ENCODE measurements around the gene FAM25G.
"Not testable (repeated sequence)": the region's sequence is repeated elsewhere in the genome, so short reads cannot be mapped to it uniquely, and the experiment has no call there.

FAM25G gene

DNA sequence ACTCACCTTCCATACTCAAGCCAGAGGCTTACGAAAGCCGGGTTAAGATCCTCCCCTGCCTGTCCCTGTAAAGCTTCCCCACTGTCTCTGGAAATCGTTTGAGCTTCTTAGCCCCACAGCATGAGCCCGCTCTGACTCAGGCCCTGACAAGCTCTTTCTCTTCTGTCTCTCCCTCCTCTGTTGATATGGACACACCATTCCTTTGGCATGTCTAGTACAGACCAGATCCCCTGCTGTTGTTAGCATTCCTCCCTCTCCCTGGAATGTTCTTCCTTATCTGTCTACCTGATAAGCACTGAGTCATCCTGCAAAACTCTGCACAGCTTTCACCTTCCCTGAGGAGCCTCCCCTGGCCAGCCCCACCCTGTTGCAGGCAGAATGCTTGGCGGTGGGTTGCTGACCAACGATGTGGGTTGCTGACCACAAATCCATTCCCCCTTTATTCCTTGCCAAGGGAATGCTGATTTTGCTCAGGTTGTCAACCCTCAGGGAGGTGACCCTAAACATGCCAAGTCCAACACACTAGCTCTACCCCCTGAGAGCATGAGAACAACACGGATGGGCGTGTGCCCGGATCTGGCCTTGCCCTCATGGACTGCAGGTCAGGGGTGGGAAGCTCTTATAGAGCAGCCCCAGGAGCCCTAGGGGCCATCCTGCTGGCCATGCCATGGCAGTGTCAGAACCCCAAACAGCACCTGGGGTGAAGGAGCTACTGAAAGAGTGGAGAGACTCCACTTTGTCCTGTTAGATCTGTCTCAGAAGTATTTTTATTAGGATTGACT is 28.7 kb downstream of the FAM25G start:
- DNase-seq: not testable (repeated sequence)

DNA sequence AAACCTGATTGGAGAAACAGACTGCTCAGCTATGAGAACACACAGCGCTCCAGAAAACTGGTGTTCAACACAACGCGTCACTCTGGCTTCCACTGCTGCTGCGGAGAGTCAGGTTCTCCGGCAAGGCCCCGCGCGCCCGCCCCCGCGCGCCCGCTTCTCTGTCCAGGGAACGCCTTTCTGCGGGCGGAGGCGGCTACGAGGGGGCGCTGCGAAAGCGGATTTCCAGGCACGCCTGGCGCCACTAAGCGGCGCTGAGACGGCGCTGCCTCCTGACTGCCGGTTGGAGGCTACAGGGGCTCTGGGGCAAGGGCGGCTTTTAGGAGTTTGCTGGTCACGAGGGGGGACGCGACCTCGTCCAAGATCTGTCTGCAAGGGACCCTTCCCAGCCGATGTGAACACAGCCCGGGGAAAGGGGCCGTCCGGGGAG is 30.2 kb downstream of the FAM25G start:
- DNase-seq: peak; percentile 15 to 25

GRCh38 chr10:47458466-47459154 is 32.9 kb downstream of the FAM25G start:
- DNase-seq: no peak

- DNase-seq: no peak
Observed at GRCh38 chr10:47457826-47458225, 33.7 kb downstream of the FAM25G start.

GRCh38 chr10:47457528-47457820 is 34.0 kb downstream of the FAM25G start:
- DNase-seq: no peak

GRCh38 chr10:47456794-47457527 is 34.5 kb downstream of the FAM25G start:
- DNase-seq: no peak

DNA sequence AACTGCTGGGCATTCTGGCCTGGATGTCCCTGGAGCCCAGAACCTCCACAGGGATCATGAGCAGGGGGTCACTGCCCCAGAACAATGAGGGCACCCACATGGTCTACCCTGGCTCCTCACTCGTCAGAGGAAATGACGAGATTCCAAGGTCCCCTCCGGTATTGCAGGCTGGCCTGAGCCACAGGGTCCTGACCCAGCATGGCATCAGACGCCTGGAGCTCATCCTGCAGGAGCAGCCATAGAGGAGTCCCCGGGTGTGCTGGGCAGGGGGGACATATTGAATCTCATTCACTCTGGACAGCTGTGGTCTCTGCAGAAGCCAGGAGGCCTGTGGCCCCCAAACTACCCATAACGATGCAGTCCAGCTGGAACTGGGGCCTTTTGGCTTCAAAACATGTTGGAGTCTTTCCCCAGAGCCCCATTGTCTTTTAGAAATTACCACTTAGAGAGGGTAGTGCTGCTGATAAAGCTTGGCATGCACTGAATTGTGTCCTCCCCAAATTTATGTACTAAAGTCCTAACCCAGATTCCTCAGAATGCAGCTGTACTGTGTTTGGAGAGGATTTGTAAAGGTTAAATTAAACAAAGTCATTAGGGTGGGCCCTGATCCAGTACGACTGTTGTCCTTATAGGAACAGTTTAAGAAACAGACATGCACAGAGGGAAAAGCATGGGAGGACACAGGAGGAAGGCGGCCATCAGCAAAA is 35.3 kb downstream of the FAM25G start:
- DNase-seq: no peak

- DNase-seq: not testable (repeated sequence)
Observed at GRCh38 chr10:47455350-47456078, 36.0 kb downstream of the FAM25G start.

DNA sequence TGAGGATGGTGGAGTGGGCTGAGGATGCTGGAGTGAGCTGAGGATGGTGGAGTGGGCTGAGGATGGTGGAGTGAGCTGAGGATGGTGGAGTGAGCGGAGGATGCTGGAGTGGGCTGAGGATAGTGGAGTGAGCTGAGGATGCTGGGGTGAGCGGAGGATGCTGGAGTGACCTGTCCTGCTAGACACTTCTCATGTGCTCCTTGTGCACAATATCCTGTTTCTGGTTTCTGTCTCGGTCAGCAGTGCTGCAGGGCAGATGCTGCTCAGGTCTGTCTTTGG is 36.8 kb downstream of the FAM25G start:
- no peak for DNase-seq

DNA sequence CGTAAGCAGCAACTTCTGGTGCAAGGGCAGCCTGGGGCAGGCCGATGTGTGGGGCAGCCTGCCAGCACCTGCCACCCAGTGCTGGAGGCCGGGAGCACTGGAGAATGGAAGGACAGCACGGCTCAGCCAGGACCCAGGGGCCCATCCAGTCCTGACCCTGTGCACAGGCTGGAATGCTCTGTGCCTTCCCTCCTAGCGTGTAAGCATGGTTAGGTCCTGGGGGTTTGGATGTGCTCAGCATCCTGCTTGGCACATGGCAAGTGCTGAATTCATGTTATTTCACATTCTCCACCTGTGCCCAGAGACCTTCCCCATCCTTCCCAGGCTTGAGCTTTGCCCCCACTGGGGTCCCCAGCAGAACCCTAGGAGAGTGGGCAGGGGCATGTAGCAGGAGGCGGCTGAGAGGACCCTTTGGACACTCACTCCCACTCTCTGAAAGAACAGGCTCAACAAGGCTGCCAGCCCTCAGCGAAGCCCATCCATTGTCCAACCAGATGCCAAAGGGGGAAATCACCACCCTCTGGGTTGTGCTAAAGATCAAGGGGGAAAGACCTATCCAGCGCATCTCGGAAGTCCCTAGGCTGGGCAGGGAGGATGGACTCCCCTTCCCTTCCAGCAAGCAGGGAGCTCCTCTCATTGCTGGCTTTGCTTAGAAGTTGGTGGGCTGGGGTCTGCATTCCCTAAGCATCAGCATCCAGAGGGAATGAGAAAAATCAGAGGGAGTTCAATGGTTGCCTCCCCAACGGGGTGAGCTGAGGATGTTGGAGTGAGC is 37.3 kb downstream of the FAM25G start:
- no peak for DNase-seq

DNA sequence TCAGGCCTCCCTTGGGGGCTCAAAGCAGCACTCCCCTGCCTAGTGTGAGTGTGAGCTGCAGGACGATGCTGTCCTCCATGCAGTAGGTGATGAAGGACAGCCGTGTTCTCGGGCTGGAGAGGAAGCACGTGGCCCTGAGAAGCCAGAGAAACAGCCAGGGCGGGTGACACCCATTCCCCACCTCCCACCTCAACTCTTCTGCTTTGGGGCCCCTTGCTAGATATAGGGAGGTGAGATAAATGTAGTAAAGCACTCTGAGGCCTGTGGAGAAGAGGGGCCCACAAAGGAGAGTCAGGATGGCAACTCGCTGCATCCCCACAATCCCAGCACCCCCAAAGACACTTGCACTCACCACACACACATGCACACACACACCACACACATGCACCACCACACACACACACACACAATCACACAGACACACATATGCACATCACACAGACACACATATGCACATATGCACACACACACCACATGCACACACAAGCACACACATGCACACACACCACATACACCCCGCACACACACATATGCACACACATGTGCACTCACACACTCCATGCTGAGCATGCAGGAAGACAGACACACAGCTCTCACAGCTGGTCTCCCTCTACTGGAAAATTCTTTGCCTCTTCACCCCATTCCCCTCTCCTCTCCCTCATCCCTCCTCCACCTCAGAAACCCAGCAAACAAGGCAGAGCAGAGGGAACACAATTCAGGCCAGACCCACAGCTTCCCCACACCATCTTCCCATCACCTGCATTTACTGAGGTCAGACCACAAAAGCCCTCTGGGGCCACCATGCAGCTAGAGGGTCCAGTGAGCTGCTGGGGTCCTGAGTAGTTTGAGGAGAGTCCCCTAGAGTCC is 38.1 kb downstream of the FAM25G start:
- no peak for DNase-seq

DNA sequence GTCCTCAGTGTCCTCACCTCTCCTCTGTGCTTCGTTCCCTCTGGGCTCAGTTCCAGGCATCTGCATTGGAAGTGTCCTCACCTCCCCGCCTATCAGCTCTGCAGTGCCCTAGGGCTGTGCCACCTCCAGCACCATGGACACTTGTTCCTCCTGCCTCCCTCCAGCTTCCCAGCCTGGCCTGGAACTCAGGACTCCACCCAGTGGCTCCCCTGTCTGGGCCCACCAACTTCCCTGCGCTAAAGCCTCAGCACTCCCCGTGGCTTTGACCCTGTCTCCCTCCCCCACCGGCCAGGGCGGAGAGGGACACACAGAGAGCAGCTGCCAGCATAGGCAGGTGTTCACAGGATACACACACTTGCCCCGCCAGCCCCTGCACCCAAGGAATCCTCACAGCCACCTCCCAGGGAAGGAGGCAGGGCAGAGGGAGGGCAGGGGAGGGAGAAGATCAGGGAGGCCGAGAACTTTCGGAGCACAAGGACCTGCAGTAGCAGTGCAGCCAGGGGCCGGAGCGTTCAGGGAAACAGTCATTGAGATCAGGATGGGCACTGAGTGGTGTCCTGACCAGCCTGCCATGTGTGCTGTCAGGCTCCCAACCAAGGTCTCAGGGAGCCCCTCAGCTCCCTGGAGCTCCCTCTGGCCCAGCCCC is 38.9 kb downstream of the FAM25G start:
- no peak for DNase-seq

GRCh38 chr10:47451998-47452494 is 39.5 kb downstream of the FAM25G start:
- DNase-seq: no peak

DNA sequence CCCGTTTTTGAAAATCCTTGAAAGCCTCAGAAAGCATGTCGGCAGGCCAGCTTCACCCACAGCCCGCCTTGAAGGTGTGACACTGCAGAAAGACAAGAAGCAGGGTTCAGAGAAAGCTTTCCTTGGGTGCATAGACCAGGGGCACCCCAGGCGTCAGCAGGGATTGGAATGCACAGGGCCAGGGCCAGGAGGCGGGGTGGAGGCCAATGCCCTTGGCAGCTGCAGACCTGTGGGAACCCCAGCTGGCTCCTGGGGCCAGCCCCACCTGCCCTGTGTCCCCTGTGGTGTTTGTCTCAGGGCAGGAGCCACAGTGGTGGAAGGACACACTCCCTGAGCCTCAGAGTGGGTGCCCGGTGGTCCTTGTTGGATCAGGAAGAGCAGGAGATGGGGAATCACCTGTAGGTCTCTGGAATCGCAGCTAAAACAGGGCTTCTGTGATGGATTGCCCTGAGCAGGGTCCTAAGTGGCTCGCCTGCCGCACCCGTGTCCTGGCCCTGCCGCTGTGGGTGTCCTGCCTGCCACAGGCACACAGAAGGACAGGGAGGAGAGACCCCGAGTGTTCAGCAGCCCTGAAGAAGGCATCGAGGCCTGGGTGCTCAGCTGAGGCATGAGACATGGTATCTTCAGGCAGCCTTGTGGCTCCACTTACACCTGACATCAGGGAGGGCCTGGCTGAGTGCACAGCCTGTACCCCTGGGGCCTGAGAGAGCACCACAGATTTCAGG is 40.1 kb downstream of the FAM25G start:
- DNase-seq: no peak

GRCh38 chr10:47450442-47450841 is 41.1 kb downstream of the FAM25G start:
- no peak for DNase-seq

GRCh38 chr10:47449979-47450378 is 41.5 kb downstream of the FAM25G start:
- no peak for DNase-seq

DNA sequence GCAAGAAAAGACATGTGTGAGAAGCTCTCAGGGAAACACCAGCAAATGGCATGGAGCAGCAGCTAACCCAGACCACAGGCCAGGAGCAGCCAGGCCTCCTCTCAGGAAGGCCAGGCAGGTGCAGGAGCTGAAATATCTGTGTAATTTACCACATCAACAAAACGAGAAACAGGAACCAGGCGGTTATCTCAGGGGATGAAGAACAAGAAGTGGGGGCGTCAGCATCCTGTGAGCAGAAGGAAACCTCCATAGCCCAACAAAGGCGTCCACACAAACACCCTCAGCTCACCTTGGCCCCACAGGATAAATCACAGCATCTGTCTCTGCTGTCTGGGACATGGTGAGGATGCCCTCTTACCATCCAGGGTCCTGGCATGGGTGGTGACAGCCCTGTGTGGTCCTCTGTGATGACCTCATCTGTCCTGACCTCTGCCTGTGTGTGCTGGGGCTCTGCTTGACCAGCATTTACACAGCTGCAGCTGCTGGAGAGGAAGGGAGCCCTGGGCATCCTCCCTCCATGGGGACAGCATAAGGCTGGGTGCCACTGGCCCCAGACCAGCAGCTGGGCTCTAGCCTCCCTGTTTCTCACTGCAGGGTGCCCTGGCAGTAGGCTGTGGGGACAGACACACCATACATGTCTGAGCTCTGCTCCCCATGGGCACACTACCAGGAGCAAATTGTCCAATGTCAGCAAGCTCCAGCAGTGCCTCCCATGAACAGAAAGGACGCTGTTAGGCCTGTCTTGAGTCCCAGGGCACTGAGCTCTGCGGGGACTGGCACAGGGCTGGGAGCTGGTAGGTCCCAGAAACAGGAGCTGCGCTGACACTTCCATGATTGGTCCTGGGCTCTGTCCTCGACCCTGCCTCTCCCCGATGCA is 42.2 kb downstream of the FAM25G start:
- DNase-seq: no peak

- DNase-seq: no peak
Observed at GRCh38 chr10:47447705-47448104, 43.8 kb downstream of the FAM25G start.

DNA sequence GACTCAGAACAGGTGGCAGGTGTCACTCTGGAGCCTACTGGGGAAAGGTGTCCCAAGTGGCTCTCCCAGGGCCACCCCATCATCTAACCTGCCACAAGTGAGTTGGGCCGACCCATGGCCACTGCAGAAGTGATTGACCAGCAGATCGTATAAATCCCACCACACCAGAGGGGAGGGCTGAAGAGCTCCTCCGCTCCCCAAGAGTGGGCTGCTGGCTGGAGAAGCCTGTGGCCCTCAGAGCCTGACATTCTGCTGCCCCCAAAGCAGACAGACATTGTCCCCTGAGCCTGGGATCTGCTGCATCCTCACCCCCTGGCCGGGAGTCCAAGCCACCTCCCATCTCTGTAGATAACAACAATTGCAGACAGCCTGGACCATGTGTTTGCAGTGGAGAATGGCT is 44.3 kb downstream of the FAM25G start:
- DNase-seq: no peak

Measured in activated CD4-positive, alpha-beta T cell treated with anti-CD3 and anti-CD28 coated beads, Interleukin-2, amount 50 U/mL, for 48 hours (primary cell).